HG03354 (cell line): ENCODE results near the gene ZBTB4.

ENCODE experiments used
- ATAC-seq: cut with Tn5 transposase; IDR thresholded peaks from one replicate; pipeline ENCODE4 v1.9.1; 2021; ENCODE audit warnings: mild to moderate bottlenecking; ENCODE audit not compliant: unreplicated experiment, poor library complexity, severe bottlenecking

ZBTB4 gene

GRCh38 chr17:7479213-7480088 is at the start of gene ZBTB4:
Gene ZBTB4, minus strand, starts transcription at chr17:7479631. Its CDS starts 12,830 bp downstream, at chr17:7466801.
- no peak for ATAC-seq

GRCh38 chr17:7528842-7529241 is 49.4 kb upstream of the ZBTB4 start:
- ATAC-seq = no peak

GRCh38 chr17:7523033-7523432 is 43.6 kb upstream of the ZBTB4 start:
- no peak for ATAC-seq

- ATAC-seq = no peak
These were observed 36.6 kb upstream of the ZBTB4 start for GRCh38 chr17:7515911-7516610.

GRCh38 chr17:7513850-7514419 is 34.5 kb upstream of the ZBTB4 start:
- ATAC-seq = no peak

GRCh38 chr17:7512824-7513540 is 33.6 kb upstream of the ZBTB4 start:
- no peak for ATAC-seq

GRCh38 chr17:7512105-7512504 is 32.7 kb upstream of the ZBTB4 start:
- no peak for ATAC-seq

- ATAC-seq = no peak
These were observed 31.7 kb upstream of the ZBTB4 start for GRCh38 chr17:7511108-7511507.

- no peak for ATAC-seq
These were observed 30.5 kb upstream of the ZBTB4 start for GRCh38 chr17:7509937-7510336.

GRCh38 chr17:7508846-7509245 is 29.4 kb upstream of the ZBTB4 start:
- ATAC-seq = no peak

- no peak for ATAC-seq
These were observed 28.7 kb upstream of the ZBTB4 start for GRCh38 chr17:7508145-7508544.

- ATAC-seq = no peak
These were observed 24.1 kb upstream of the ZBTB4 start for GRCh38 chr17:7503521-7503920.

- ATAC-seq = no peak
These were observed 23.6 kb upstream of the ZBTB4 start for GRCh38 chr17:7502987-7503386.

GRCh38 chr17:7502171-7502847 is 22.9 kb upstream of the ZBTB4 start:
- ATAC-seq = no peak

- ATAC-seq = no peak
These were observed 22.3 kb upstream of the ZBTB4 start for GRCh38 chr17:7501729-7502128.

GRCh38 chr17:7499161-7499560 is 19.7 kb upstream of the ZBTB4 start:
- ATAC-seq = no peak

- ATAC-seq = no peak
These were observed 18.2 kb upstream of the ZBTB4 start for GRCh38 chr17:7497636-7498035.

GRCh38 chr17:7497228-7497627 is 17.8 kb upstream of the ZBTB4 start:
- no peak for ATAC-seq

GRCh38 chr17:7496470-7497183 is 17.2 kb upstream of the ZBTB4 start:
- no peak for ATAC-seq
